ENCODE data around the gene ZG16.
"Not testable (repeated sequence)": the region's sequence is repeated elsewhere in the genome, so short reads cannot be mapped to it uniquely, and the experiment has no call there.

Gene ZG16

DNA sequence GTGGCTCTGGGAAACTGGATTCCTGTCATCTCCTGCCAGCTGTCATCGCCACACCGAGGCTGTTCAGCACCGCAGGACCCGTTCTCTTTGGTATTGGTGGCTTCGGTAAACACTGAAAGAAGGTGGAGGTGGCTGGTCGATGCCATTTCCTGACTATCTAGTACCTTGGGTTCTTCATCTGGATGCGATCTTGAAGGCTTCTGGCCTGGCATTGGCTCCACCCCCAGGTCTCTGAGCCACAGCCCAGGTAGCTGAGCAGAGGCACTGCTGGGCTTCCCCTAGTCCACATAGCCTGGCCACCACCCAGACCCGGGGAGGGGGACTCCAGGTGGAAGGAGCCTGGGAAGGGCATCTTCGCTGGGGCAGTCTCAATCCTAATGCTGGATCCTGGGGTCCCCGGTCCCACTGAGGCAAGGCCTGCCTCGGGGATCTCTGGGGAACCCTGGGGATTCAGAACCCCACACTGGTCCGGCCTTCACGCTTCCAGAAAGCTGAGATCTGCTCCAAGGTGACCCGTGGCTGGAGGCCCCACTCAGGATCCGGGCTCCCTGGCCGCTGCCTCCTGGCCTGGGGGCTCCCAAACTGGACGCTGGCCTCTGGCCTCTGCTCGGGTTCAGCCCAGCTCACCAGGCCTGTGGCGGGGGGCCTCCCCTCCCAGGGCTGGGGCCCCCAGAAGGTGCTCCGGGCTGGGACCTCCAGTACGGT is 34.1 kb upstream of the ZG16 start:
- H3K4me3 ChIP-seq (replicated peaks; ENCODE audit: low read depth, low read length): no peak overlapping the region
- H3K27me3 ChIP-seq (replicated peaks; ENCODE audit: control insufficient read depth, insufficient read depth, low read length): no peaks in the 10 kb centered on the region
- peaks cover 2% of the 10 kb centered on the region for H3K36me3 ChIP-seq (ENCODE audit: control insufficient read depth, insufficient read depth, low read length)
- TF ChIP-seq CTCF (IDR thresholded peaks at IDR 0.05; ENCODE audit: insufficient read depth, low read length, poor library complexity, severe bottlenecking): no peak
- no peak for DNase-seq (ENCODE audit: extremely low read depth, insufficient read length)

DNA sequence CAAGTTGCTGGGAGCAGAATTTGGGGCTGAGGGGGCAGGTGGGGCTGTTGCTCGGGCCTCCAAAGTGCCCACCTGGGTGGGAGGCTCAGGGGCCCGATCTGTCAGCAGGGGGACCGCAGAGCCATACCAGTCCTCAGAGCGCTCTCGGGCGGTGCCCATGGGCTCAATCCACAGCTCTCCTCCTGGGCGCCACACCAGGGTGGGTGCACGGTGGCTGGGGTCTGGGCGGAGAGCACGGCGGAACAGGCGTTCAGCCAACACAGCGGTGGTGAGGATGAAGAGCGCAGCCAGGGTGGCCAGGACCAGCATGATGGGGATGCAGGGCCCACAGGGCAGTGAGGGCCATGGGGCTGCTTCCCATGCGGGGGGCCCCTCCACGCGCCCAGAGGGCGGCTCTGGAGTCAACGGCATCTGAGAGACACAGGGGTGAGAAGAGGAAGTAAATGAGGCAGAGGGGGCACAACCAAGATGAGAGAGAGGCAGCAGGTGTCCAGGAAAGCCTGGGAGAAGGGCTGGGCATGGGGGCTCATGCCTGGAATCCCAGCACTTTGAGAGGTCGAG is 33.4 kb upstream of the ZG16 start:
- H3K36me3 ChIP-seq (ENCODE audit: control insufficient read depth, insufficient read depth, low read length): peaks cover 2% of the 10 kb centered on the region
- peak; percentile 43 for DNase-seq (ENCODE audit: extremely low read depth, insufficient read length)
- no peak for TF ChIP-seq CTCF (IDR thresholded peaks at IDR 0.05; ENCODE audit: insufficient read depth, low read length, poor library complexity, severe bottlenecking)
- no peaks in the 10 kb centered on the region for H3K27me3 ChIP-seq (replicated peaks; ENCODE audit: control insufficient read depth, insufficient read depth, low read length)
- H3K4me3 ChIP-seq (replicated peaks; ENCODE audit: low read depth, low read length): peak overlapping the region; percentile 67

DNA sequence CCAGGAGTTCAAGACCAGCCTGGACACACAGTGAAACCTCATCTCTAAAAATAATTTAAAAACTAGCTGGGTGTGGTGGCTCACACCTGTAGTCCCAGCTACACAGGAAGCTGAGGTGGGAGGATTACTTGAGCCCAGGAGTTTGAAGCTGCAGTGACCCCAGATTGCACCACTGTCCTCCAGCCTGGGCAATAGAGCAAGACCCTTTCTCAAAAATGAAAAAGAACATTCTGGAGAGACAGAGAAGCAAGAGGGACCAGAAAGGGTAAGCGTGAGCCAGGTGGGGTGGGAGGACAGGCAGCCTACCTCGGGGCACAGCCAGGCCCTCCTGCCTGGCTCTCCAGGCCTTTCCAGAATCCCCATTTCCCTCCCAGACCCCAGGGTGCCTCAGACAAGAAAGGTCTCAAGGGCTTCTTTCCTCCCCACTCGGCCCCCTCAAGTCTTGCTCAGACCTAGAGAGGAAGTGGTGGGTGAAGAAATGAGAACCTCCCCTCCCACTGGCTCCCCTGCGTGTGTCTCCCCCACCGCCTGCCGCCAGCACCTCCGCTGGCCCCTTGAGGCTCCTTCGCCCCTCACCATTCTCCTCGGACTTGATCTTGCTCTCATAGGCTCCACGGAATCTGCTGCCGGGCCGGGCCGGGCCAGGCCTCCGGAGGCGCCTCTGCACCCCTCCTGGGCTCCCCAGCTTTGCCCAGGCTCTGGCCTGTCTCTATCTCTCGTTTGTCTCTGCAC is 32.8 kb upstream of the ZG16 start:
- Histone ChIP-seq H3K4me3 (replicated peaks; ENCODE audit: low read depth, low read length) (peak overlapping the region; percentile 67), H3K27me3 (replicated peaks; ENCODE audit: control insufficient read depth, insufficient read depth, low read length) (no peaks in the 10 kb centered on the region), H3K36me3 (ENCODE audit: control insufficient read depth, insufficient read depth, low read length) (peaks cover 2% of the 10 kb centered on the region)
- DNase-seq (ENCODE audit: extremely low read depth, insufficient read length): peak; percentile 69
- no peak for TF ChIP-seq CTCF (IDR thresholded peaks at IDR 0.05; ENCODE audit: insufficient read depth, low read length, poor library complexity, severe bottlenecking)

GRCh38 chr16:29745853-29746345 is 32.2 kb upstream of the ZG16 start, which contains the start of gene C16orf54:
Gene C16orf54, minus strand, starts transcription at chr16:29745990. Its CDS starts 1,039 bp downstream, at chr16:29744951.
- no peak for TF ChIP-seq CTCF (IDR thresholded peaks at IDR 0.05; ENCODE audit: insufficient read depth, low read length, poor library complexity, severe bottlenecking)
- H3K27me3 ChIP-seq (replicated peaks; ENCODE audit: control insufficient read depth, insufficient read depth, low read length): no peaks in the 10 kb centered on the region
- peak within 1 kb of the TSS; percentile 67 for H3K4me3 ChIP-seq (replicated peaks; ENCODE audit: low read depth, low read length)
- peaks cover 2% of the 10 kb centered on the region for H3K36me3 ChIP-seq (ENCODE audit: control insufficient read depth, insufficient read depth, low read length)
- peak; percentile 85 for DNase-seq (ENCODE audit: extremely low read depth, insufficient read length)

DNA sequence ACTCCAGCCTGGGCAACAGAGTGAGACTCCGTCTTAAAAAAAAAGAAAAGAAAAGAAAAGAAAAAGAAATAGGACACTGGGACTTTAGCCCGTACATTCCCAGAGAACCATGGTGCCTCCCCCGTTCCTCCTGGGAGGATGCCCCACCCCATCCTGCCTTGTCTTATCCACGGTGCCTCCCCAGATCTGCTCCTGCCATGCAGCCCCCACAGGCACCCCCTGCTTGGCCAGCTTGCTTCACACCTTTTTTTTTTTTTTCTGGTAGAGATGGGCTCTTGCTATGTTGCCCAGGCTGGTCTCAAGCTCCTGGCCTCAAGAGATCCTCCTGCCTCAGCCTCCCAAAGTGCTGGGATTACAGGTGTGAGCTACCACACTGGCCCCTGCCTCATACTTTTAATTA is 31.5 kb upstream of the ZG16 start:
- H3K4me3 ChIP-seq (replicated peaks; ENCODE audit: low read depth, low read length): peak overlapping the region; percentile 67
- not testable (repeated sequence) for H3K36me3 ChIP-seq (ENCODE audit: control insufficient read depth, insufficient read depth, low read length); H3K27me3 ChIP-seq (replicated peaks; ENCODE audit: control insufficient read depth, insufficient read depth, low read length); DNase-seq (ENCODE audit: extremely low read depth, insufficient read length)
